ENCODE results near the gene KRT81.
"Not testable (repeated sequence)": the region's sequence is repeated elsewhere in the genome, so short reads cannot be mapped to it uniquely, and the experiment has no call there.

The KRT81 gene

GRCh38 chr12:52317468-52318052 is 26.2 kb upstream of the KRT81 start:
- no peak for DNase-seq (ENCODE audit: low spot score)

GRCh38 chr12:52316701-52317100 is 25.4 kb upstream of the KRT81 start:
- no peak for DNase-seq (ENCODE audit: low spot score)

GRCh38 chr12:52316290-52316689 is 25.0 kb upstream of the KRT81 start:
- DNase-seq (ENCODE audit: low spot score): no peak

GRCh38 chr12:52315721-52316120 is 24.4 kb upstream of the KRT81 start:
- DNase-seq (ENCODE audit: low spot score): not testable (repeated sequence)

GRCh38 chr12:52314511-52314910 is 23.2 kb upstream of the KRT81 start:
- no peak for DNase-seq (ENCODE audit: low spot score)

- DNase-seq (ENCODE audit: low spot score): no peak
Observed at GRCh38 chr12:52313926-52314325, 22.6 kb upstream of the KRT81 start.

- DNase-seq (ENCODE audit: low spot score): no peak
Observed at GRCh38 chr12:52313461-52313860, 22.1 kb upstream of the KRT81 start.

- DNase-seq (ENCODE audit: low spot score): no peak
Observed at GRCh38 chr12:52312086-52312485, 20.8 kb upstream of the KRT81 start.

GRCh38 chr12:52311285-52311648 is 19.9 kb upstream of the KRT81 start:
- no peak for DNase-seq (ENCODE audit: low spot score)

- no peak for DNase-seq (ENCODE audit: low spot score)
Observed at GRCh38 chr12:52310622-52311284, 19.4 kb upstream of the KRT81 start.

- DNase-seq (ENCODE audit: low spot score): no peak
Observed at GRCh38 chr12:52308806-52309425, 17.6 kb upstream of the KRT81 start.

GRCh38 chr12:52307836-52308805 is 16.8 kb upstream of the KRT81 start:
- no peak for DNase-seq (ENCODE audit: low spot score)

- no peak for DNase-seq (ENCODE audit: low spot score)
Observed at GRCh38 chr12:52306731-52307130, 15.4 kb upstream of the KRT81 start.

- DNase-seq (ENCODE audit: low spot score): no peak
Observed at GRCh38 chr12:52305921-52306705, 14.8 kb upstream of the KRT81 start.

- DNase-seq (ENCODE audit: low spot score): not testable (repeated sequence)
Observed at GRCh38 chr12:52304941-52305411, 13.6 kb upstream of the KRT81 start.

GRCh38 chr12:52302242-52302914 is 11.0 kb upstream of the KRT81 start:
- DNase-seq (ENCODE audit: low spot score): not testable (repeated sequence)

GRCh38 chr12:52301721-52302120 is 10.4 kb upstream of the KRT81 start:
- DNase-seq (ENCODE audit: low spot score): not testable (repeated sequence)

- DNase-seq (ENCODE audit: low spot score): no peak
Observed at GRCh38 chr12:52300796-52301691, 9.7 kb upstream of the KRT81 start.

- DNase-seq (ENCODE audit: low spot score): no peak
Observed at GRCh38 chr12:52298677-52299190, 7.4 kb upstream of the KRT81 start.

All from COLO829 (cell line).